K562 (cell line): ENCODE measurements around the gene LRRIQ1. TPM values are rescaled to one million over a fixed set of nuclear protein-coding genes. Genes with fewer than 3 reads are reported as not detected.

Source experiments
- ATAC-seq: fragments of 200-7000 bp; cut with Tn5 transposase; 3 replicates; pipeline ENCODE4 v1.9.1; 2020; ENCODE audit warnings: moderate library complexity
- BruUV-seq: library from RNA; stranded (reverse); fragments of 400-500 nt; replicated peaks from 2 replicates; lab custom pipeline; 2021; lab: Mats Ljungman, UMichigan
- CTCF ChIA-PET: fragments of 300-600 bp; formaldehyde crosslinking; extraction: SDS; loops from one replicate; lab custom pipeline; 2021; ENCODE audit warnings: low intra/inter-chr PET ratio; lab: Yijun Ruan, JAX
- POLR2A ChIA-PET: fragments of 300-600, 350-650 bp; sonication (Branson Sonifier 250); formaldehyde crosslinking; extraction: SDS; loops from one replicate; lab custom pipeline; 2021; ENCODE audit warnings: antibody characterized with exemption, inconsistent platforms; lab: Yijun Ruan, JAX
- DNase-seq, 4 experiments: peaks; one replicate each; pipeline versions ENCODE4 v3.0.0 to v3.0.0-alpha.2; 2011 to 2018; ENCODE audit warnings: low spot score in 3 of 4, mixed read lengths in 3 of 4; ENCODE audit errors: extremely low read depth in 1 of 4
- FAIRE-seq: peaks from 2 replicates; lab custom pipeline; 2011; peaks lifted over from hg19 to GRCh38; lab: Jason Lieb, UNC
- H2AFZ ChIP-seq: 2 replicates; pipeline ENCODE4 v1.6.0; 2011; ENCODE audit warnings: low read depth, low read length, control low read depth, inconsistent platforms
- H3K27ac ChIP-seq: fragments of 200-600 bp; 3 replicates; pipeline ENCODE4 v1.8.0; 2011; ENCODE audit warnings: low read depth, mild to moderate bottlenecking, control low read depth, inconsistent platforms, low read length, moderate library complexity, mixed read lengths; ENCODE audit errors: extremely low read depth
- H3K27me3 ChIP-seq, 2 experiments: fragments of 300-600 bp in 1 of 2; 2 replicates in 1 of 2; 3 replicates in 1 of 2; pipeline versions ENCODE4 v1.6.0 to v1.8.0; 2011; ENCODE audit warnings: inconsistent platforms in 2 of 2, low read length in 2 of 2, mild to moderate bottlenecking in 1 of 2, mixed read lengths in 1 of 2, moderate library complexity in 1 of 2; ENCODE audit not compliant: control insufficient read depth in 2 of 2, insufficient read depth in 2 of 2
- H3K36me3 ChIP-seq: fragments of 300-600 bp; 3 replicates; pipeline ENCODE4 v1.8.0; 2011; ENCODE audit warnings: mild to moderate bottlenecking, low read length, inconsistent platforms; ENCODE audit not compliant: control insufficient read depth, insufficient read depth
- H3K4me1 ChIP-seq, 2 experiments: fragments of 200-600 bp in 1 of 2; replicated peaks in 1 of 2; 2 replicates in 1 of 2; 3 replicates in 1 of 2; pipeline versions ENCODE4 v1.5.1 to v1.8.0; 2011; ENCODE audit warnings: inconsistent platforms in 2 of 2, low read length in 2 of 2, mild to moderate bottlenecking in 1 of 2, mixed read lengths in 1 of 2, moderate library complexity in 1 of 2; ENCODE audit not compliant: control insufficient read depth in 2 of 2, insufficient read depth in 2 of 2
- H3K4me2 ChIP-seq: 2 replicates; pipeline ENCODE4 v1.6.1; 2011; ENCODE audit warnings: low read length, control low read depth, inconsistent platforms, mixed read lengths; ENCODE audit not compliant: insufficient read depth
- H3K4me3 ChIP-seq: fragments of 200-600 bp; sonication (generic), shearing (Covaris generic); 2 replicates; pipeline ENCODE4 v1.5.1; 2016; ENCODE audit warnings: control low read depth, inconsistent platforms
- H3K79me2 ChIP-seq: fragments of 200-600 bp; 3 replicates; pipeline ENCODE4 v1.8.0; 2011; ENCODE audit warnings: low read length, inconsistent platforms; ENCODE audit not compliant: control insufficient read depth, insufficient read depth
- H3K9ac ChIP-seq, 2 experiments: 2 replicates each; pipeline versions ENCODE4 v1.6.0 to v1.6.1; 2011; ENCODE audit warnings: low read depth in 2 of 2, low read length in 2 of 2, control low read depth in 1 of 2, inconsistent platforms in 1 of 2, mild to moderate bottlenecking in 1 of 2, mixed read lengths in 1 of 2; ENCODE audit not compliant: insufficient read depth in 1 of 2
- H3K9me1 ChIP-seq: one replicate; pipeline ENCODE4 v1.6.0; 2011; ENCODE audit warnings: inconsistent platforms, mild to moderate bottlenecking, low read length, moderate library complexity; ENCODE audit not compliant: control insufficient read depth, insufficient read depth
- H3K9me3 ChIP-seq: replicated peaks from 2 replicates; pipeline ENCODE4 v1.5.1; 2011; ENCODE audit warnings: low read depth, low read length, inconsistent platforms; ENCODE audit not compliant: control insufficient read depth, insufficient read depth
- H4K20me1 ChIP-seq: replicated peaks from 2 replicates; pipeline ENCODE4 v1.6.1; 2011; ENCODE audit warnings: low read length, inconsistent platforms, mixed read lengths; ENCODE audit not compliant: control insufficient read depth, insufficient read depth
- CTCF ChIP-seq, 3 experiments: IDR thresholded peaks in 2 of 3; conservative IDR thresholded peaks in 1 of 3; 2 replicates each; pipeline ENCODE4 v1.5.1; 2011 to 2012; ENCODE audit warnings: low read length in 3 of 3, mild to moderate bottlenecking in 3 of 3, control low read depth in 2 of 3, improper control_type of control experiment in 1 of 3, inconsistent platforms in 1 of 3, low read depth in 1 of 3, mixed read lengths in 1 of 3, moderate library complexity in 1 of 3; ENCODE audit not compliant: insufficient read depth in 2 of 3
- ESRRA ChIP-seq: fragments of 450-650 bp; IDR thresholded peaks from 2 replicates; pipeline ENCODE4 v1.6.1; 2014; ENCODE audit warnings: low read depth, mild to moderate bottlenecking, moderate library complexity, borderline replicate concordance
- ETV1 ChIP-seq: fragments of 450-650 bp; conservative IDR thresholded peaks from 2 replicates; pipeline ENCODE4 v1.6.1; 2016; ENCODE audit warnings: missing genetic modification characterization, control low read depth, low read depth, missing compliant biosample characterization
- FOXA3 ChIP-seq, 2 experiments: fragments of 450-650 bp in 1 of 2; sonication (generic) in 1 of 2; formaldehyde crosslinking; IDR thresholded peaks in 1 of 2; conservative IDR thresholded peaks in 1 of 2; 2 replicates each; pipeline versions ENCODE4 v1.4.0 to v1.8.0; 2020 to 2022; ENCODE audit warnings: mild to moderate bottlenecking in 2 of 2, missing genetic modification reagents in 1 of 2
- MCM7 ChIP-seq, 2 experiments: fragments of 450-650 bp; IDR thresholded peaks; 2 replicates each; pipeline ENCODE4 v1.6.1; 2016 to 2018
- RAD21 ChIP-seq, 2 experiments: fragments of 250-450 bp in 1 of 2; fragments of 450-650 bp in 1 of 2; sonication (Bioruptor Pico) in 1 of 2; formaldehyde crosslinking in 1 of 2; IDR thresholded peaks in 1 of 2; conservative IDR thresholded peaks in 1 of 2; 2 replicates each; pipeline versions ENCODE4 v1.4.0 to v1.8.0; 2020 to 2022; ENCODE audit warnings: mild to moderate bottlenecking in 2 of 2, moderate library complexity in 1 of 2
- ZNF124 ChIP-seq: sonication (generic); formaldehyde crosslinking; IDR thresholded peaks from 2 replicates; pipeline ENCODE4 v1.8.1; 2022; ENCODE audit warnings: missing genetic modification reagents
- ZNF174 ChIP-seq: fragments of 250-450 bp; sonication (Bioruptor Pico); IDR thresholded peaks from 2 replicates; pipeline ENCODE4 v1.4.0; 2020; ENCODE audit warnings: mild to moderate bottlenecking
- ZNF280B ChIP-seq: fragments of 250-450 bp; sonication (Bioruptor Pico); IDR thresholded peaks from 2 replicates; pipeline ENCODE4 v1.5.1; 2021; ENCODE audit warnings: mild to moderate bottlenecking
- ZNF699 ChIP-seq: fragments of 250-450 bp; sonication (Bioruptor Pico); IDR thresholded peaks from 2 replicates; pipeline ENCODE4 v1.8.0; 2021; ENCODE audit warnings: mild to moderate bottlenecking, moderate library complexity; ENCODE audit not compliant: insufficient replicate concordance
- WGBS: fragments of 100-300 bp; shearing (Covaris generic); methylation state at CpG from one replicate; pipeline ENCODE4 v1.1.6; 2016; ENCODE audit warnings: low coverage, mixed read lengths; ENCODE audit not compliant: insufficient coverage; ENCODE audit errors: missing lambda C conversion rate; 5-methylcytosine and 5-hydroxymethylcytosine counted together
- in situ Hi-C: fragments of 300-500 bp; cut with MboI; formaldehyde crosslinking; loops from 4 replicates; pipeline ENCODE4 v1.15.0; 2018; ENCODE audit warnings: inconsistent platforms, mixed read lengths
- intact Hi-C: fragments of 100-400 bp; cut with micrococcal nuclease; formaldehyde crosslinking; loops from 2 replicates; pipeline ENCODE4 v1.14.2; 2022
- polyA plus RNA-seq, 8 experiments: library from polyadenylated mRNA; depleted of rRNA in 4 of 8; stranded (reverse) in 5 of 8; unstranded in 3 of 8; fragments of >200 nt; fragmentation: Nextera tagmentation in 2 of 8; fragmentation: Illumina TruSeq in 1 of 8; extraction: Ambion mirVana in 2 of 8; extraction: Trizol in 1 of 8; gene quantifications; 2 replicates each; pipeline versions ENCODE4 v1.2.1 to v1.2.3, GENCODE V29; 2011 to 2014; ENCODE audit warnings: inconsistent platforms in 1 of 8, missing spikeins in 1 of 8
- total RNA-seq, 7 experiments: library from RNA; depleted of rRNA in 6 of 7; stranded (reverse); fragments of >200 nt in 6 of 7; fragmentation: Illumina TruSeq in 2 of 7; extraction: Trizol in 2 of 7; gene quantifications; 2 replicates each; pipeline versions ENCODE4 v1.2.1 to v1.2.3, GENCODE V29; 2011 to 2021; ENCODE audit warnings: low replicate concordance in 1 of 7

LRRIQ1 gene
- total and polyA plus RNA-seq, 9 of the 15 experiments (the other 6 are each of a cell fraction or from before 2014, with no cell fraction given): not detected

- in situ Hi-C loops: no loop called here
- TF ChIP-seq ZNF124 (CRISPR knock-in tag) (no peak), RAD21 (CRISPR knock-in tag; conservative IDR thresholded peaks at IDR 0.05 in 1 of 2, IDR thresholded peaks at IDR 0.05 in 1 of 2) (peak in 1 of 2 experiments; percentile 52; a peak in 2 of 4 replicates), ZNF174 (CRISPR knock-in tag) (no peak), ETV1 (tag) (no peak), CTCF (IDR thresholded peaks at IDR 0.05 in 2 of 3, conservative IDR thresholded peaks at IDR 0.05 in 1 of 3; ENCODE audit: insufficient read depth in 2 of 3, low read depth in 1 of 3, low read length in 3 of 3) (peak; percentile 8 to 50 (median 44); a peak in 3 of 6 replicates), ZNF699 (CRISPR knock-in tag) (no peak), MCM7 (IDR thresholded peaks at IDR 0.05) (no peak), ZNF280B (CRISPR knock-in tag) (no peak), ESRRA (no peak), FOXA3 (CRISPR knock-in tag; conservative IDR thresholded peaks at IDR 0.05 in 1 of 2, IDR thresholded peaks at IDR 0.05 in 1 of 2) (peak in 1 of 2 experiments; percentile 64; a peak in 1 of 4 replicates)
- Histone ChIP-seq H3K9me1 (no peaks in the 10 kb centered on the region), H3K4me3 (no peak overlapping the region), H3K4me1 (no peaks in the 10 kb centered on the region), H3K79me2 (no peaks in the 10 kb centered on the region), H3K27ac (no peak overlapping the region), H4K20me1 (no peaks in the 10 kb centered on the region), H2AFZ (no peak overlapping the region), H3K4me2 (no peak overlapping the region), H3K36me3 (no peaks in the 10 kb centered on the region), H3K9ac (no peak overlapping the region), H3K9me3 (no peaks in the 10 kb centered on the region), H3K27me3 (no peaks in the 10 kb centered on the region)
- 0% methylated on average over 2 of the region's 2 CpGs for WGBS
- DNase-seq (peak; percentile 4 to 48 (median 16)), FAIRE-seq (peak; percentile 75), ATAC-seq (no peak)
- intact Hi-C loops: loop anchor here (1.0 kb wide), 1 partner anchor 183 kb away; no protein-coding TSS in a partner anchor
- no TSS peak for BruUV-seq
- POLR2A ChIA-PET: no interaction called here
- CTCF ChIA-PET: no interaction called here
Observed at GRCh38 chr12:85057370-85057963, 21.3 kb downstream of the LRRIQ1 start.
